Sigmoid colon (tissue), 4 donors: ENCODE measurements around the gene GOLGA6C.

Source experiments
- EP300 ChIP-seq, 4 donors: sonication (generic); formaldehyde crosslinking; IDR thresholded peaks; one replicate each; pipeline ENCODE4 v1.6.1; 2017; ENCODE audit warnings: antibody characterized with exemption in 4 of 4
- POLR2A ChIP-seq, 2 donors: fragments of 450-650 bp; IDR thresholded peaks; one replicate each; pipeline ENCODE4 v1.6.1; 2016; ENCODE audit warnings: antibody characterized with exemption in 2 of 2, mild to moderate bottlenecking in 2 of 2, moderate library complexity in 2 of 2
- POLR2AphosphoS5 ChIP-seq, 4 donors: sonication (generic); formaldehyde crosslinking; IDR thresholded peaks; one replicate each; pipeline ENCODE4 v1.6.1; 2017; ENCODE audit warnings: antibody characterized with exemption in 4 of 4
- TF ChIP-seq, protein P1 (sequence below), 4 experiments: fragments of 450-650 bp in 3 of 4; fragments of 200-600 bp in 1 of 4; IDR thresholded peaks; one replicate each; pipeline ENCODE4 v1.5.1; 2016 to 2019; ENCODE audit warnings: antibody characterized with exemption in 4 of 4, mild to moderate bottlenecking in 3 of 4, moderate library complexity in 2 of 4

DNA sequence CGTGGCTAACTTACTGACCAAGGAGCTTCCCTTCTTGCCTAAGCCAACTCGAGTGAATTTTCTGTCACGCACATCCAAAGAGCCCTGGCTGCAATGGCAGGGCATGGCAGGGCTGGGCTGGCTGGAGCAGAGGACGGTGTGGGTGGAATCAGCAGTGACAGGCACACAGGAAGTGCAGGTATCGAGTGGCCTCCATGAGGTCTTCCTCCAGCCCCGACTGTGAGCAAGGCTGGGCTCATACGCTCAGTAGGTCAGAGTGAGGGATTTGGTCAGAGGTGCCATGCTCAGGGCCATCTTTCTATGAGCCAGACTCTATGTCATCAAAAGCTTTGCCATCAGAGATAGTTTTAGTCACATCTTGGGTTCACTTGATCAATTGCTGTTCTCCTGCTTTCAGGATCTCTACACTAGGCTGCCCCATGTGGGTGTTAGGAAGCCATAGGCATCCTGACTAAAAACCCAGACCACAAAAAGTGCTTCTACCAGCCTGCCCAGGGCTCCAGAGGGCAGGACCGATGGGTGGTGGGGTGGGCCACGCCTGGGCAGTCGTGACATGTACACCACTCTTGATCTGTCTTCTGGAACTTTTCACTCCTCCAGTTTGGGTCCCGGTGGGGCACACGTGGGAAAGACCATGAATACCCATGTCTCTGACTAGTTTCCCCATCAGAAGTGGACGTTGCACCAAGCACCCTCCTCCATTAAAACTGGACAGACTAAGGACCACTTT, 55.1 kb downstream of the GOLGA6C start:
- TF ChIP-seq, protein P1, sequence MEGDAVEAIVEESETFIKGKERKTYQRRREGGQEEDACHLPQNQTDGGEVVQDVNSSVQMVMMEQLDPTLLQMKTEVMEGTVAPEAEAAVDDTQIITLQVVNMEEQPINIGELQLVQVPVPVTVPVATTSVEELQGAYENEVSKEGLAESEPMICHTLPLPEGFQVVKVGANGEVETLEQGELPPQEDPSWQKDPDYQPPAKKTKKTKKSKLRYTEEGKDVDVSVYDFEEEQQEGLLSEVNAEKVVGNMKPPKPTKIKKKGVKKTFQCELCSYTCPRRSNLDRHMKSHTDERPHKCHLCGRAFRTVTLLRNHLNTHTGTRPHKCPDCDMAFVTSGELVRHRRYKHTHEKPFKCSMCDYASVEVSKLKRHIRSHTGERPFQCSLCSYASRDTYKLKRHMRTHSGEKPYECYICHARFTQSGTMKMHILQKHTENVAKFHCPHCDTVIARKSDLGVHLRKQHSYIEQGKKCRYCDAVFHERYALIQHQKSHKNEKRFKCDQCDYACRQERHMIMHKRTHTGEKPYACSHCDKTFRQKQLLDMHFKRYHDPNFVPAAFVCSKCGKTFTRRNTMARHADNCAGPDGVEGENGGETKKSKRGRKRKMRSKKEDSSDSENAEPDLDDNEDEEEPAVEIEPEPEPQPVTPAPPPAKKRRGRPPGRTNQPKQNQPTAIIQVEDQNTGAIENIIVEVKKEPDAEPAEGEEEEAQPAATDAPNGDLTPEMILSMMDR (IDR thresholded peaks at IDR 0.05) = no peak
- no peak for TF ChIP-seq POLR2AphosphoS5 (IDR thresholded peaks at IDR 0.05)
- TF ChIP-seq POLR2A (IDR thresholded peaks at IDR 0.05) = no peak
- no peak for TF ChIP-seq EP300 (IDR thresholded peaks at IDR 0.05)
